ENCODE results near the gene BMERB1.

- TF ChIP-seq CTCF (IDR thresholded peaks at IDR 0.05; ENCODE audit: poor library complexity), result no peak
- no peak for TF ChIP-seq EZH2phosphoT487 (IDR thresholded peaks at IDR 0.05; ENCODE audit: low read depth, severe bottlenecking, unreplicated experiment)
- no peak for TF ChIP-seq EZH2 (IDR thresholded peaks at IDR 0.05; ENCODE audit: borderline replicate concordance)
These were observed 174.9 kb downstream of the BMERB1 start for GRCh38 chr16:15609286-15609649.
